Endothelial cell (in vitro differentiated cells): ENCODE data around the gene MLYCD. TPM values are rescaled to one million over a fixed set of nuclear protein-coding genes. Genes with fewer than 3 reads are reported as not detected.

Experiments used
- DNase-seq: peaks from one replicate; pipeline ENCODE4 v3.0.0; 2021; ENCODE audit warnings: low spot score
- H3K27ac Mint-ChIP-seq: one replicate; pipeline ENCODE4 v1.8.0; 2021; ENCODE audit warnings: mixed read lengths, inconsistent platforms; ENCODE audit not compliant: unreplicated experiment
- H3K27me3 Mint-ChIP-seq: one replicate; pipeline ENCODE4 v1.8.0; 2021; ENCODE audit warnings: mild to moderate bottlenecking, moderate library complexity, mixed read lengths, inconsistent platforms; ENCODE audit not compliant: unreplicated experiment
- H3K36me3 Mint-ChIP-seq: one replicate; pipeline ENCODE4 v1.8.0; 2021; ENCODE audit warnings: mild to moderate bottlenecking, low read depth, mixed read lengths, inconsistent platforms; ENCODE audit not compliant: unreplicated experiment
- H3K4me1 Mint-ChIP-seq: one replicate; pipeline ENCODE4 v1.8.0; 2021; ENCODE audit warnings: mild to moderate bottlenecking, mixed read lengths, inconsistent platforms; ENCODE audit not compliant: unreplicated experiment
- H3K4me3 Mint-ChIP-seq: one replicate; pipeline ENCODE4 v1.8.0; 2021; ENCODE audit warnings: mild to moderate bottlenecking, mixed read lengths, inconsistent platforms; ENCODE audit not compliant: unreplicated experiment
- H3K9me3 Mint-ChIP-seq: one replicate; pipeline ENCODE4 v1.8.0; 2021; ENCODE audit warnings: mixed read lengths, inconsistent platforms; ENCODE audit not compliant: unreplicated experiment
- total RNA-seq: library from RNA; stranded (reverse); fragmentation: NEBNext Ultra II Directional; extraction: Animal tissue kit (Norgen Biotek cat#: 25700); gene quantifications from one replicate; pipeline ENCODE4 v1.2.1, GENCODE V29; 2021; ENCODE audit not compliant: unreplicated experiment
- TF ChIP-seq, protein P1 (sequence below): fragments of 200-600 bp; sonication (generic); IDR thresholded peaks from one replicate; pipeline ENCODE4 v1.5.0; 2021; ENCODE audit warnings: antibody characterized with exemption; ENCODE audit not compliant: unreplicated experiment

Gene MLYCD
- total RNA-seq, 1 donor from 2014 or later = 3.0 TPM

- no peaks in the 10 kb centered on the region for H3K9me3 Mint-ChIP-seq
- H3K27ac Mint-ChIP-seq = no peak overlapping the region
- TF ChIP-seq, protein P1, sequence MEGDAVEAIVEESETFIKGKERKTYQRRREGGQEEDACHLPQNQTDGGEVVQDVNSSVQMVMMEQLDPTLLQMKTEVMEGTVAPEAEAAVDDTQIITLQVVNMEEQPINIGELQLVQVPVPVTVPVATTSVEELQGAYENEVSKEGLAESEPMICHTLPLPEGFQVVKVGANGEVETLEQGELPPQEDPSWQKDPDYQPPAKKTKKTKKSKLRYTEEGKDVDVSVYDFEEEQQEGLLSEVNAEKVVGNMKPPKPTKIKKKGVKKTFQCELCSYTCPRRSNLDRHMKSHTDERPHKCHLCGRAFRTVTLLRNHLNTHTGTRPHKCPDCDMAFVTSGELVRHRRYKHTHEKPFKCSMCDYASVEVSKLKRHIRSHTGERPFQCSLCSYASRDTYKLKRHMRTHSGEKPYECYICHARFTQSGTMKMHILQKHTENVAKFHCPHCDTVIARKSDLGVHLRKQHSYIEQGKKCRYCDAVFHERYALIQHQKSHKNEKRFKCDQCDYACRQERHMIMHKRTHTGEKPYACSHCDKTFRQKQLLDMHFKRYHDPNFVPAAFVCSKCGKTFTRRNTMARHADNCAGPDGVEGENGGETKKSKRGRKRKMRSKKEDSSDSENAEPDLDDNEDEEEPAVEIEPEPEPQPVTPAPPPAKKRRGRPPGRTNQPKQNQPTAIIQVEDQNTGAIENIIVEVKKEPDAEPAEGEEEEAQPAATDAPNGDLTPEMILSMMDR = no peak
- no peak for DNase-seq
- H3K27me3 Mint-ChIP-seq = peaks cover 25% of the 10 kb centered on the region
- peaks cover 14% of the 10 kb centered on the region for H3K4me1 Mint-ChIP-seq
- no peaks in the 10 kb centered on the region for H3K36me3 Mint-ChIP-seq
- H3K4me3 Mint-ChIP-seq = no peak overlapping the region
Observed at GRCh38 chr16:83935005-83935857, 36.3 kb downstream of the MLYCD start.

DNA sequence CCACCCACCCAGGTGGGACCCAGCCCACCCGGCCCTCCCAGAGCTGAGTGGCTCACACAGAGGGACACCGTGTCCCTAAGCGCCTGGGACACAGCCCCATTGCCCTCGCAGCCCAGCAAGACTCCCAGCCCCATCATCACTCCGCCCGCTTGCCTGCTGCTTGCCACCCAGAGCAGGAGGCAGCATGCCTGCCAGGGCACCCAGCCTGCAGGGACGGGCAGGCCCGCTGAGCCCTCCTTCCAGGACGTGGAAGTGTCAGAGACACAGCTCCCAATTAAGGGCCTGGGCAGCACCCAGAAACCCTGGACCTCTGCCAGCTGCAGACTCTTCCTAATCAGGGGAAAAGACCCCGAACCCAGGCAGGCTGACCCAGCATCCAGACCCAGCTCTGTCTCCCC lies 36.9 kb downstream of the MLYCD start:
- Mint-ChIP-seq H3K9me3 (no peaks in the 10 kb centered on the region), H3K27me3 (peaks cover 25% of the 10 kb centered on the region), H3K4me1 (peaks cover 14% of the 10 kb centered on the region), H3K27ac (no peak overlapping the region), H3K36me3 (no peaks in the 10 kb centered on the region), H3K4me3 (no peak overlapping the region)
- TF ChIP-seq, protein P1 = no peak
- DNase-seq = no peak

DNA sequence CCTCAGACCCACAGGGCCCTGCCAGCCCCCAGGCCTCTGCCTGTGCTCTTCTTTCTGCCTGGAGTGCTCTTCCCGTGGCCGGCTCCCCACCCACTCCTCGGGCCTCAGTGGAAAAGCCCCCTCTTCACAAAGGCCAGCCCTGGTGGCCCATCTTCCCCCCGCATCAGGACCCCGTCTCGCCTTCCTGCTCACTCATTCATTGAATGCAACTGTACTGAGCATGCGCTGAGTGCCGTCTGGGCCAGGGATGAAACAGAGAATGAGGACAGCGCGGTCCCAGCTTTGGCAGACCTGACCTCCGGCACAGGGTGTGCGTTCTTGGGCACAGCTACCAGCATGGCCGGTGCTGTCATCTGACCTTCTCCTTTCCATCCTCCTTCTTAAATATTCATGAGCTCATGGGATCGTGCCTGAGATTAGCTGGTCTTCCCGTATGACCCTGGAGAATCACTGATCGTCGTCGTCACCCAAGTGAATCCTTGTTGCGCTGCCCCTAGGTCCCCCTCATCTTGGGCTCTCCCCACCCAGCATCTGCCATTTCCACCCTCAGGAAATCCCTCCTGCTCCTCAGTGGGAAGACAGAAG lies 37.8 kb downstream of the MLYCD start:
- Mint-ChIP-seq H3K4me1 (peaks cover 14% of the 10 kb centered on the region), H3K27me3 (peaks cover 25% of the 10 kb centered on the region), H3K36me3 (no peaks in the 10 kb centered on the region), H3K9me3 (no peaks in the 10 kb centered on the region), H3K27ac (no peak overlapping the region), H3K4me3 (no peak overlapping the region)
- TF ChIP-seq, protein P1 = no peak
- no peak for DNase-seq

- no peaks in the 10 kb centered on the region for H3K36me3 Mint-ChIP-seq
- H3K4me1 Mint-ChIP-seq = peaks cover 14% of the 10 kb centered on the region
- H3K27me3 Mint-ChIP-seq = peaks cover 25% of the 10 kb centered on the region
- H3K9me3 Mint-ChIP-seq = no peaks in the 10 kb centered on the region
- no peak overlapping the region for H3K27ac Mint-ChIP-seq
- H3K4me3 Mint-ChIP-seq = no peak overlapping the region
- no peak for DNase-seq
- TF ChIP-seq, protein P1 = no peak
Observed at GRCh38 chr16:83937267-83937666, 38.4 kb downstream of the MLYCD start.
